SK-N-MC (cell line): Measurements from ENCODE around the gene PRKD1.
"Not testable (repeated sequence)": the region's sequence is repeated elsewhere in the genome, so short reads cannot be mapped to it uniquely, and the experiment has no call there.

Source experiments
- EZH2 ChIP-seq: fragments of 200-600 bp; sonication (generic); IDR thresholded peaks from one replicate; pipeline ENCODE4 v1.6.1; 2017; ENCODE audit warnings: antibody characterized with exemption
- FOXP2 ChIP-seq: optimal IDR thresholded peaks from 2 replicates; pipeline ENCODE3; 2011; ENCODE audit warnings: mild to moderate bottlenecking, moderate library complexity; ENCODE audit not compliant: insufficient read depth; ENCODE audit errors: extremely low read length, control extremely low read depth
- POLR2AphosphoS5 ChIP-seq: IDR thresholded peaks from 2 replicates; pipeline ENCODE4 v1.6.1; 2012; ENCODE audit warnings: mild to moderate bottlenecking, low read depth, low read length, borderline replicate concordance

GRCh38 chr14:29726560-29727331 is 200.9 kb downstream of the PRKD1 start:
- TF ChIP-seq EZH2, POLR2AphosphoS5, FOXP2: not testable (repeated sequence)
